HepG2 (cell line): ENCODE data around the gene BBS5. TPM values are rescaled to one million over a fixed set of nuclear protein-coding genes. Genes with fewer than 3 reads are reported as not detected.

Source experiments
- ARID3A ChIP-seq: IDR thresholded peaks from 2 replicates; pipeline ENCODE4 v1.6.1; 2012; ENCODE audit warnings: low read depth, low read length, improper control_type of control experiment
- ATAD3A ChIP-seq: sonication (generic); formaldehyde crosslinking; IDR thresholded peaks from 2 replicates; pipeline ENCODE4 v1.4.0; 2020; ENCODE audit warnings: missing genetic modification reagents
- ATF4 ChIP-seq, 2 experiments: fragments of 450-650 bp in 1 of 2; sonication (generic) in 1 of 2; formaldehyde crosslinking; IDR thresholded peaks; 2 replicates each; pipeline versions ENCODE4 v1.5.0 to v1.8.0; 2020 to 2022; ENCODE audit warnings: mild to moderate bottlenecking in 1 of 2, missing genetic modification reagents in 1 of 2
- ATF7-NPFF ChIP-seq: sonication (generic); formaldehyde crosslinking; IDR thresholded peaks from 2 replicates; pipeline ENCODE4 v1.8.1; 2023; ENCODE audit warnings: mild to moderate bottlenecking, low read depth, missing genetic modification reagents, moderate library complexity
- BCLAF1 ChIP-seq: fragments of 450-650 bp; IDR thresholded peaks from 2 replicates; pipeline ENCODE4 v1.6.1; 2017; ENCODE audit warnings: mild to moderate bottlenecking
- DZIP1 ChIP-seq: sonication (generic); formaldehyde crosslinking; IDR thresholded peaks from 2 replicates; pipeline ENCODE4 v1.5.0; 2020; ENCODE audit warnings: mild to moderate bottlenecking, missing genetic modification reagents
- GABPB1 ChIP-seq: IDR thresholded peaks from 2 replicates; pipeline ENCODE4 v1.6.1; 2016; ENCODE audit warnings: mild to moderate bottlenecking, missing genetic modification reagents, moderate library complexity, missing compliant biosample characterization
- HOMEZ ChIP-seq: IDR thresholded peaks from 2 replicates; pipeline ENCODE4 v1.6.1; 2016; ENCODE audit warnings: low read depth
- IKZF4 ChIP-seq: sonication (generic); formaldehyde crosslinking; IDR thresholded peaks from 2 replicates; pipeline ENCODE4 v1.5.1; 2020; ENCODE audit warnings: borderline replicate concordance, mild to moderate bottlenecking, low read depth, missing genetic modification reagents; ENCODE audit errors: not compliant biosample characterization
- KAT8 ChIP-seq: IDR thresholded peaks from 2 replicates; pipeline ENCODE4 v1.6.1; 2016; ENCODE audit warnings: missing genetic modification reagents, missing compliant biosample characterization
- MAFG ChIP-seq: sonication (generic); formaldehyde crosslinking; IDR thresholded peaks from 2 replicates; pipeline ENCODE4 v1.5.1; 2020; ENCODE audit warnings: mild to moderate bottlenecking, missing genetic modification reagents
- SMARCE1 ChIP-seq: fragments of 450-650 bp; IDR thresholded peaks from 2 replicates; pipeline ENCODE4 v1.6.1; 2017; ENCODE audit warnings: borderline replicate concordance
- ZBTB44 ChIP-seq: sonication (generic); formaldehyde crosslinking; IDR thresholded peaks from 2 replicates; pipeline ENCODE4 v1.4.0; 2020; ENCODE audit warnings: missing genetic modification reagents
- ZMYM2 ChIP-seq: sonication (generic); formaldehyde crosslinking; IDR thresholded peaks from 2 replicates; pipeline ENCODE4 v1.8.0; 2022; ENCODE audit warnings: mild to moderate bottlenecking, missing genetic modification reagents
- ZNF256 ChIP-seq: sonication (generic); formaldehyde crosslinking; conservative IDR thresholded peaks from 2 replicates; pipeline ENCODE4 v1.4.0; 2020; ENCODE audit warnings: missing genetic modification reagents
- ZNF577 ChIP-seq: sonication (generic); formaldehyde crosslinking; IDR thresholded peaks from 2 replicates; pipeline ENCODE4 v1.4.0; 2020; ENCODE audit warnings: mild to moderate bottlenecking, low read depth, missing genetic modification reagents, borderline replicate concordance
- ZNF614 ChIP-seq: IDR thresholded peaks from 2 replicates; pipeline ENCODE4 v1.6.1; 2018; ENCODE audit warnings: missing biosample characterization, missing genetic modification reagents, inconsistent platforms, borderline replicate concordance
- ZNF740 ChIP-seq: sonication (generic); formaldehyde crosslinking; IDR thresholded peaks from 2 replicates; pipeline ENCODE4 v1.4.0; 2020; ENCODE audit warnings: missing genetic modification reagents
- polyA plus RNA-seq, 8 experiments: library from polyadenylated mRNA; depleted of rRNA in 3 of 8; stranded (reverse) in 7 of 8; unstranded in 1 of 8; fragments of >200 nt; fragmentation: Illumina TruSeq in 4 of 8; extraction: Trizol in 4 of 8; gene quantifications; 2 replicates each; pipeline versions ENCODE4 v1.2.1 to v1.2.3, GENCODE V29; 2011 to 2016; ENCODE audit warnings: low read depth in 4 of 8, missing spikeins in 1 of 8, mixed read lengths in 1 of 8; ENCODE audit not compliant: insufficient read depth in 1 of 8
- total RNA-seq, 5 experiments: library from RNA; depleted of rRNA; stranded (reverse); fragments of >200 nt; fragmentation: Illumina TruSeq; extraction: Trizol; gene quantifications; 2 replicates each; pipeline ENCODE4 v1.2.3, GENCODE V29; 2016; ENCODE audit warnings: low read depth in 1 of 5

Gene BBS5
- total and polyA plus RNA-seq, 2 of the 13 experiments (the other 11 are each of a cell fraction or from before 2014, with no cell fraction given) = 1.8 to 4.5 TPM

- TF ChIP-seq BCLAF1 = no peak
- TF ChIP-seq ATF7-NPFF = no peak
- TF ChIP-seq SMARCE1 = no peak
- TF ChIP-seq GABPB1 = no peak
- no peak for TF ChIP-seq ZNF740 (CRISPR knock-in tag)
- TF ChIP-seq KAT8 (CRISPR knock-in tag) = peak; percentile 38; the same call in 1 of the 2 replicates
- no peak for TF ChIP-seq ZNF577 (CRISPR knock-in tag)
- TF ChIP-seq ATF4 (CRISPR knock-in tag; IDR thresholded peaks at IDR 0.05) = peak in 1 of 2 experiments; percentile 20; a peak in 1 of 4 replicates
- TF ChIP-seq ARID3A = no peak
- TF ChIP-seq MAFG (CRISPR knock-in tag) = no peak
- no peak for TF ChIP-seq ZMYM2 (CRISPR knock-in tag)
- 0 out of 2 replicates have a peak, but pooled peaks have one; percentile 32 for TF ChIP-seq HOMEZ (CRISPR knock-in tag)
- TF ChIP-seq ZNF256 (CRISPR knock-in tag) = no peak
- TF ChIP-seq DZIP1 (CRISPR knock-in tag) = no peak
- TF ChIP-seq ATAD3A (CRISPR knock-in tag) = no peak
- no peak for TF ChIP-seq ZNF614 (CRISPR knock-in tag)
- no peak for TF ChIP-seq ZBTB44
- no peak for TF ChIP-seq IKZF4 (CRISPR knock-in tag)
Measured at GRCh38 chr2:169485650-169486138, 6.4 kb downstream of the BBS5 start (continued).
